ENCODE data around the gene SUN1.

- TF ChIP-seq CTCF (IDR thresholded peaks at IDR 0.05; ENCODE audit: extremely low read depth in 1 of 2, insufficient read depth in 1 of 2, low read depth in 1 of 2, low read length in 2 of 2) (no peak), POLR2A (IDR thresholded peaks at IDR 0.05; ENCODE audit: low read depth, low read length) (no peak), FOS (IDR thresholded peaks at IDR 0.05; ENCODE audit: borderline replicate concordance, insufficient read depth, low read length) (no peak), EZH2 (IDR thresholded peaks at IDR 0.05; ENCODE audit: borderline replicate concordance, low read depth, low read length, severe bottlenecking) (no peak), POLR2AphosphoS5 (IDR thresholded peaks at IDR 0.05; ENCODE audit: insufficient read depth, low read depth, low read length) (no peak)
Observed at GRCh38 chr7:923108-924041, 91.1 kb downstream of the SUN1 start.

All from endothelial cell of umbilical vein (primary cell).